Stimulated activated naive CD8-positive, alpha-beta T cell treated with anti-CD3 and anti-CD28 coated beads, Interleukin-15, amount 100 ng/mL, for 72 hours (primary cell): ENCODE results near the gene KRTAP4-16.
"Not testable (repeated sequence)": the region's sequence is repeated elsewhere in the genome, so short reads cannot be mapped to it uniquely, and the experiment has no call there.

ENCODE experiments used
- ATAC-seq: fragments of 150-1000 bp; cut with Tn5 transposase; 2 replicates; pipeline ENCODE4 v1.10.0; 2021; ENCODE audit warnings: mild to moderate bottlenecking, moderate library complexity
- DNase-seq, 2 donors: peaks; one replicate each; pipeline ENCODE4 v3.0.0; 2021 to 2022
- H3K27ac Mint-ChIP-seq, 2 donors: one replicate each; pipeline ENCODE4 v1.8.0; 2022; ENCODE audit warnings: mild to moderate bottlenecking in 2 of 2, mixed read lengths in 2 of 2, moderate library complexity in 2 of 2
- H3K27me3 Mint-ChIP-seq: one replicate; pipeline ENCODE4 v1.8.0; 2022; ENCODE audit warnings: mixed read lengths
- H3K4me1 Mint-ChIP-seq: one replicate; pipeline ENCODE4 v1.8.0; 2022; ENCODE audit warnings: mild to moderate bottlenecking, mixed read lengths
- H3K4me3 Mint-ChIP-seq, 2 donors: one replicate each; pipeline ENCODE4 v1.8.0; 2022; ENCODE audit warnings: mild to moderate bottlenecking in 2 of 2, mixed read lengths in 2 of 2, moderate library complexity in 1 of 2
- H3K9me3 Mint-ChIP-seq, 2 donors: one replicate each; pipeline ENCODE4 v1.8.0; 2022; ENCODE audit warnings: mixed read lengths in 2 of 2

Gene KRTAP4-16

DNA sequence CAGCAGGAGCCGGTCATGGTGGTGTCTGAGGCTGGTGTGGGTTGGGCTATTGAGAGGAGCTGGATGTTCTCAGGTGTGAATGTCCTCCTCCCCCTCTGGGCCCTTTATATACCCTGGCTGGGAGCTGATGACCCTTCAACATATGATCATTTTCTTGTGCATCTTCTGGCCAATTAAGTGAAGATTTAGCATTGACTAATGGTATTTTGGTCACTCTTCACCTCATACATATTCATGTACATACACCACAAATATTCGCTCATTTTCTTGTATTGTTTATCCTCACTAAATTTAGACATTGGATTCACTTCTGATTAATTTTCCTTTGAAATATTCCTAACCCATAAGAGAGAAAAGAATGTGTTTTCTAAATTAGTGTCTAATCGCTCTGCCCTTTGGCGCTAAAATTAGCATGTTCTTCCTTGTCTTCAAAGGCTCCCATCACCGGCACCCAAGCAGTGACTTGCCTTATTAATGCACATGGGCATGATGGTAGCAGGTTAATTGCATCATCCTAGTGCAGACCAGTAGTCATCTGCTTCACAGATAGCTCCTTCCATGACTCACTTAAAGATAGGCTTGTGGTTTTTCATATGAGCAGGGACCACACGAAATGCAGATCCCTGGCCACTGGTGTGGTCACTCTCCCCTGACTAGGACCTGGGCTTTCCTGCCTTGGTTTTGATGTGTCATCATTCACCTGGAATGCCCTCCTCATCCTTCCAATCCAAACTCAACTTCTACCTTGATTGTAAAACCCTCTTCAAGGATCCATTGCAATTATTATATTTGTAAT lies 36.0 kb downstream of the KRTAP4-16 start, which contains the start of gene KRTAP2-4:
KRTAP2-4 (minus strand) TSS at position 51 of the 796 bp plus-strand sequence; CDS start at position 17, 34 bp downstream.
- no peak for DNase-seq
- ATAC-seq, result peak; percentile 56
- peaks cover 3% of the 10 kb centered on the region for H3K27me3 Mint-ChIP-seq

DNA sequence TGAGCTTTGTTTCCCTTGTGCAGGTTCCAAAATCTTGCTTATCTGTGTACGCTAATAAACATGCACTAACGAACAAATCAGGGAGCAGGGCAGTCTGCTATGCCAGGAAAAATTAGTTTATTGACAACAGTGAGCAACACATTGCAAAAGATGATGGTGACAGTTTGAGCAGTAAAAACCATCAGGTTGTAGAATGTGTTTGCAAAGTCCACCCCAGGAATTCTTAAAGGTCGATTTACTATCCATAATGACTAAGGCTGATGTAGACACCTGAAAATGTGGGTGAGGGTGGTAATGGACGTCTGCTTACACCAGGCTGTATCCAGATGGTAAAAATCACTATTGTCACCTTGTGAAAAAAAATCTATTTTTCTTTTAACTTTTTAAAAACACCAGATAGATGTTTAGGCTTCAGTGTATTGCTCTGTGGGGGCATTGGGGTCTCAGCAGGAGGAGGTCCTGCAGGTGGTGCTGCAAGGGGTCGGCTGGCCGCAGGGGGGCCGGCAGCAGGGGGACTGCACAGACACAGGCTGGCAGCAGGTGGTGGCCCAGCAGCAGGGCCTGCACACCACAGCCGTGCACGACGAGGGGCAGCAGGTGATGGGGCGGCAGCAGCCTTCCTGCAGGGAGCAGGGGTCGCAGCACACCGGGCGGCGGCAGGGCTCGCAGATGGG lies 36.9 kb downstream of the KRTAP4-16 start:
- H3K27ac Mint-ChIP-seq, H3K4me1 Mint-ChIP-seq, H3K9me3 Mint-ChIP-seq, ATAC-seq, DNase-seq, H3K4me3 Mint-ChIP-seq: not testable (repeated sequence)
- H3K27me3 Mint-ChIP-seq, result peaks cover 11% of the 10 kb centered on the region

More for the DNA sequence above, 36.0 kb downstream of the KRTAP4-16 start, which contains the start of gene KRTAP2-4:
- H3K4me1 Mint-ChIP-seq, result peaks cover 6% of the 10 kb centered on the region
- H3K27ac Mint-ChIP-seq, result peak within 1 kb of the TSS in 1 of 2 donors; percentile 68
- H3K9me3 Mint-ChIP-seq, result no peaks in the 10 kb centered on the region
- no peak within 1 kb of the TSS for H3K4me3 Mint-ChIP-seq

DNA sequence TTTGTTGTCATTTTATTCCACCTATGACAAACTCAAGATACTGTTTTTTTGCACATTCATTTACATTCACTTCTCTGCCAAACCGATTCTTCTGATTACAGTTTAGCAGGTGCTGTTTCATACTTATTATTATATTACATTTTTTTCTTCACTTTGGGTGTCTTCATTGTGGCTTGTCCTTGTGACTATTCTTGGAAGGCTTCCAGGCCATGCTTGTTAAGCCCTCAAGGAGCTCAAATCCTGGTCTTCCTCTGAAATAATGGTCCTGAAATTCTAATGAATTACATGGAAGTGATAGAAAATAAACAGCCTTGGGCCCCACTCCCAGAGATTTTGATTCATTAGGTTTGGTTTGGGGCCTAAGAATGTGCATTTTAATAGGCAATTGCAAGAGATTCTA lies 37.7 kb downstream of the KRTAP4-16 start:
- Mint-ChIP-seq H3K9me3 (no peaks in the 10 kb centered on the region), H3K27ac (no peak overlapping the region), H3K27me3 (peaks cover 20% of the 10 kb centered on the region), H3K4me3 (no peak overlapping the region), H3K4me1 (peaks cover 6% of the 10 kb centered on the region)
- DNase-seq, result no peak
- ATAC-seq, result no peak

DNA sequence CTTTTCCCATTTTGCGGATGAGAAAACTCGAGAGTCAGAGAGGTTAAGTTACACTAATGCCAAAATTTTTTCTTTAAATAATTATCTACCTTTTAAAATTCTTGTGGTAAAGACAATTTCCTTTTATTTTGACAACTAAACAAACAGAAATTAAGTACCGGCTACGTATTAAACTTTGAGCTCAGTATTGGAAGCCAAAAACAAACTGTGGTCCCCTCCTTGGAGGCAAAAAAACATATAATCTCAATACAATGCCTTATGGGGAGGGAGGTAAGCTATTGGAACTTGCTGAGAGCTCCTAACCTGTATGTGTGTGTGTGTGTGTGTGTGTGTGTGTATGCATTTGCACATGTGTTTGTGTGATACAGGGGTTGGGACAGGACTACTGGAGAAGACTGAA lies 38.6 kb downstream of the KRTAP4-16 start:
- Mint-ChIP-seq H3K4me3 (no peak overlapping the region), H3K27ac (no peak overlapping the region), H3K27me3 (peaks cover 28% of the 10 kb centered on the region)

DNA sequence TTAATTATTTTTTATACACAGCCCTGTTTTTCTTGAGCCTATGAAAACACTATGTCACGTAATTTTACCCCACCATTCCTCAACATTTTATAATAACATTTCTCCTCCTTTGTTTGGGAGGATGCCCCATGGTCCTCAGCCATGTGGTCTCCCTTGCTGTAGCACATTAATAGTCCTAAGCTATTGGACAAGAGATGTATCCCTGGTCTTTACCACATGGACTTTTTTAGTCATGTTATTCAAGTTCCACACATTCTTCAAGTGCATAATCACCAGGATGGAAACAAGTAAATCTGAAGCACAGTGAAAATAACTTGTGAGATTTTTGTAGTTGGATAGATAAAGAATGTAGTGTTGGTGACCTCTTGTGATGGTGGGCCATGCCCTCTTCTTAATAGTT lies 40.0 kb downstream of the KRTAP4-16 start:
- Mint-ChIP-seq H3K4me3 (no peak overlapping the region), H3K9me3 (peaks cover 5 to 6% of the 10 kb centered on the region in 2 donors), H3K27me3 (peaks cover 30% of the 10 kb centered on the region), H3K4me1 (peaks cover 6% of the 10 kb centered on the region), H3K27ac (no peak overlapping the region)
- DNase-seq, result no peak
- no peak for ATAC-seq

More for the DNA sequence above, 38.6 kb downstream of the KRTAP4-16 start:
- ATAC-seq, result no peak
- Mint-ChIP-seq H3K9me3 (no peaks in the 10 kb centered on the region), H3K4me1 (peaks cover 6% of the 10 kb centered on the region)
- no peak for DNase-seq

DNA sequence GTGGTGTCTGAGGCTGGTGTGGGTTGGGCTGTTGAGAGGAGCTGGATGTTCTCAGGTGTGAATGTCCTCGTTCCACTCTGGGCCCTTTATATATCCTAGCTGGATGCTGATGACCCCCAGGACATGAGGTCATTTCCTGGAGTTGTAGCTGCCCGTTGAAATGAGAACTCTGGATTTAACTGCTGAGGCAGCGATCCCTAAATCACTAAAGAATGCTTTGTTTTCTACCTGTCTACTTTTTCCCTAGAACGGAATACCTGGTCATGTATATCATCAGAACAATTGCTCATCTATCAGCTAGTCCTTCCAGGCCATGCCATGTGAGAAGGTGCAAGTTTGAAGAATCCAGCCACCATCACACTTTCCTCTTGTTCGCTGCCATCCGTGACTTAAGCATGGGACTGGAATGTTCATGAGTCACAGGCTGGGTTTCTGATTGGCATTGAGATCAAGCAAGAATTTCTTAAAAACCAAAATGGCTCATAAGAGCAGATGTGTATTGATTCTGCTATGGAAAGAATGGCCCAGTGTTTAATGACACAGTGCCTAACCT lies 41.9 kb downstream of the KRTAP4-16 start, which contains the start of gene KRTAP2-3:
KRTAP2-3 (minus strand) TSS at position 63 of the 553 bp plus-strand sequence. CDS start 64 bp downstream, outside the sequence.
- Mint-ChIP-seq H3K27ac (no peak within 1 kb of the TSS), H3K4me1 (no peaks in the 10 kb centered on the region), H3K4me3 (no peak within 1 kb of the TSS), H3K27me3 (peaks cover 30% of the 10 kb centered on the region), H3K9me3 (peaks cover 5 to 6% of the 10 kb centered on the region in 2 donors)
- DNase-seq (no peak), ATAC-seq (no peak)

DNA sequence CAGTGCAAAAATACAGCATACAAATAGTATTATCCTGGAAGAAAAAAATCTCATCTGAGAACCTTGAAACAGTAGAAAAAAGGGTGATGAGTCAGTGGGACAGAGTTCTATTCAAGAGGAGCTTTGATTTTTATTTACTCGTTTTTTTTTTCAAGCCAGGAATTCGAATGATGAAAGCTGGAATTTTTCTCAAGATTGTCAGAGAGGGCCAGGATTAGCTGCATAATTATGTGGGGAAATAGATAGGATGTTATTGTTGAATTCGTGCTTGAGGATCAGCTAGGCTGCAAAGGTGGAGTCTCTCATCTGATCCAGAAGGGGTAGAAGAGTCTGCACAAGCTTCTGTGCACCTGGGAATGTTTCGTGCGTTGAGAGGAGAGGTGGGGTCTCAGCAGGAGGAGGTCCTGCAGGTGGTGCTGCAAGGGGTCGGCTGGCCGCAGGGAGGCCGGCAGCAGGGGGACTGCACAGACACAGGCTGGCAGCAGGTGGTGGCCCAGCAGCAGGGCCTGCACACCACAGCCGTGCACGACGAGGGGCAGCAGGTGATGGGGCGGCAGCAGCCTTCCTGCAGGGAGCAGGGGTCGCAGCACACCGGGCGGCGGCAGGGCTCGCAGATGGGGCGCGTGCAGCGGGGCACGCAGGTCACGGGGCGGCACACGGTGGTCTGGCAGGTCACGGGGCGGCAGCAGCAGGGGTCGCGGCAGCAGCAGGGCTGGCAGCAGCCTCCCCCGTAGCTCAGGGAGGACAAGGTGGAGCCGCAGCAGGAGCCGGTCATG lies 42.5 kb downstream of the KRTAP4-16 start:
- DNase-seq, H3K4me1 Mint-ChIP-seq, H3K27ac Mint-ChIP-seq, ATAC-seq, H3K4me3 Mint-ChIP-seq, H3K9me3 Mint-ChIP-seq: not testable (repeated sequence)
- peaks cover 30% of the 10 kb centered on the region for H3K27me3 Mint-ChIP-seq

DNA sequence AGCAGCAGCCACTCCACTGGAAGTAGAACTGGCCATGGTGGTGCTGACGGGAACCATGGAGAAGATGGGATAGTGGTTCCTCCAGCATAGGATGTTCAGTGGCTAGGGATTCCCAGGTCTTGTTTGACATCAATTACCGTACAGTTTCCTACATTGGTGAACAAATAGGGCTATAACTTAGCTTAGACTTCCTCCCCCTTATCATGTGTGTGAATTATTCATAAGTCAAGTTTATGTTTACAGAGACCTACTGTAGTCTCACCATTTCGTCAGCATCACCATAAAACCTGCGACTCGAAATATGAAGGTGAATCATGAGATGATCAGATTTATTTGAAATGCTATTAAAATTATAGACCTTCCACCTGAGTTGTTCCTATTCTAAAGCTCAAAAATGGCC lies 43.3 kb downstream of the KRTAP4-16 start:
- no peak for DNase-seq
- Mint-ChIP-seq H3K4me3 (no peak overlapping the region), H3K9me3 (peaks cover 5 to 6% of the 10 kb centered on the region in 2 donors)

DNA sequence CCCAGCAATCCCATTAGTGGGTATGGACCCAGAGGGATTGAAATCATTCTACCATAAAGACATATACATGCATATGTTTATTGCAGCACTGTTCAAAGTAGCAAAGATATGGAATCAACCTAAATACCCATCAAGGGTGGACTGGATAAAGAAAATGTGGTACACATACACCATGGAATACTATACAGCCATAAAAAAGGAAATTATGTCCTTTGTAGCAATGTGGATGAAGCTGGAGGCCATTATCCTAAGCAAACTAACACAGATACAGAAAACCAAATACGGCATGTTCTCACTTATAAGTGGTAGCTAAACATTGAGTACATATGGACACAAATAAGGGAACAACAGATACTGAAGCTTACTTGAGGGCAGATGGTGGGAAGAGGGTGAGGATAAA lies 44.5 kb downstream of the KRTAP4-16 start:
- DNase-seq (no peak), ATAC-seq (no peak)
- Mint-ChIP-seq H3K27me3 (peaks cover 30% of the 10 kb centered on the region), H3K9me3 (peaks cover 5 to 6% of the 10 kb centered on the region in 2 donors), H3K27ac (no peak overlapping the region), H3K4me1 (no peaks in the 10 kb centered on the region), H3K4me3 (no peak overlapping the region)

More for the DNA sequence above, 43.3 kb downstream of the KRTAP4-16 start:
- ATAC-seq, result no peak
- H3K27me3 Mint-ChIP-seq, result peaks cover 30% of the 10 kb centered on the region
- no peaks in the 10 kb centered on the region for H3K4me1 Mint-ChIP-seq
- no peak overlapping the region for H3K27ac Mint-ChIP-seq

DNA sequence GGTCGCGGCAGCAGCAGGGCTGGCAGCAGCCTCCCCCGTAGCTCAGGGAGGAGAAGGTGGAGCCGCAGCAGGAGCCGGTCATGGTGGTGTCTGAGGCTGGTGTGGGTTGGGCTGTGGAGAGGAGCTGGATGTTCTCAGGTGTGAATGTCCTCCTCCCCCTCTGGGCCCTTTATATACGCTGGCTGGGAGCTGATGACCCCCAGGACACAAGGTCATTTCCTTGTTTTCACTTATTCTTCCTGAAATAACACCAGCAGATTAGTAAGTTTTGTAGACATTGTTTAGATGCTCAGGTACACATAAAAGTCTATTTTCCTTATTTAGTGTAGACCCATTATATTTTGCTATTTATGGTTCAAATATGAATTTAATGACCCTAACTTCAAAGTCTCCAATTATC lies 46.9 kb downstream of the KRTAP4-16 start, which contains the start of gene KRTAP2-2:
KRTAP2-2 (minus strand) TSS at position 101 of the 400 bp plus-strand sequence; CDS start at position 82, 19 bp downstream.
- peaks cover 25% of the 10 kb centered on the region for H3K27me3 Mint-ChIP-seq
- not testable (repeated sequence) for H3K4me3 Mint-ChIP-seq, H3K4me1 Mint-ChIP-seq, DNase-seq, H3K27ac Mint-ChIP-seq, ATAC-seq, H3K9me3 Mint-ChIP-seq

DNA sequence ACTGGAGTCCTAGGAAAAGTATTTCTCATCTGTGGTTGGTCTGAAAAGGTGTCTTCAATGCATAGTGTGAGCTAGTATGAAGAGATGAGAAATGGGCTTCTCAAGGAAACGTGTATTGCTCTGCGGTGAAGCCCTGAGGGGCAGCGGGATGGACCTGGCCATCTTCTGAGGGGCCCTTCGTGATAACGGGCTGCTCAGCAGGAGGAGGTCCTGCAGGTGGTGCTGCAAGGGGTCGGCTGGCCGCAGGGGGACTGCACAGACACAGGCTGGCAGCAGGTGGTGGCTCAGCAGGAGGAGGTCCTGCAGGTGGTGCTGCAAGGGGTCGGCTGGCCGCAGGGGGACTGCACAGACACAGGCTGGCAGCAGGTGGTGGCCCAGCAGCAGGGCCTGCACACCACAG lies 47.5 kb downstream of the KRTAP4-16 start:
- not testable (repeated sequence) for H3K4me1 Mint-ChIP-seq, ATAC-seq, H3K27ac Mint-ChIP-seq, H3K9me3 Mint-ChIP-seq, DNase-seq, H3K4me3 Mint-ChIP-seq
- H3K27me3 Mint-ChIP-seq, result peaks cover 22% of the 10 kb centered on the region

DNA sequence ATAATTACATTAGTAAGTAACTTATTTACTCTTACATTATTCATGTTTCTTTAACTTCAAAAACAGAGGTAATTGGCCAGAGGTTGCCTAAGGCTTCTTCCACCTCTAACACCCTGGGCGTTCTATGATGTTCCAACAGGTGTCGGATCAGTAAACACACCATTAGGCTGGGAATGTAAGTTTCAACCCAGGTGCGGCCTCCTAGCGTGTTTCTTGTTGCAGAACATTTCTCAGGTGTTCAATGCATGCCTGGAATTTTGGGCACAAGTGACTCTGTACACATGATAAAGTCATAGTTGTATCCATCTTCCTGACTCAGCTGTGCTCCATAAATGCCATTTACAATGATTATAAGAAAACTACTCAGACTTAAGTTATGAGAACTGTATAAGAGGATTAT lies 48.0 kb downstream of the KRTAP4-16 start:
- Mint-ChIP-seq H3K27ac (no peak overlapping the region), H3K27me3 (peaks cover 17% of the 10 kb centered on the region), H3K4me1 (no peaks in the 10 kb centered on the region), H3K9me3 (peaks cover 5 to 6% of the 10 kb centered on the region in 2 donors), H3K4me3 (no peak overlapping the region)
- DNase-seq (no peak), ATAC-seq (no peak)

DNA sequence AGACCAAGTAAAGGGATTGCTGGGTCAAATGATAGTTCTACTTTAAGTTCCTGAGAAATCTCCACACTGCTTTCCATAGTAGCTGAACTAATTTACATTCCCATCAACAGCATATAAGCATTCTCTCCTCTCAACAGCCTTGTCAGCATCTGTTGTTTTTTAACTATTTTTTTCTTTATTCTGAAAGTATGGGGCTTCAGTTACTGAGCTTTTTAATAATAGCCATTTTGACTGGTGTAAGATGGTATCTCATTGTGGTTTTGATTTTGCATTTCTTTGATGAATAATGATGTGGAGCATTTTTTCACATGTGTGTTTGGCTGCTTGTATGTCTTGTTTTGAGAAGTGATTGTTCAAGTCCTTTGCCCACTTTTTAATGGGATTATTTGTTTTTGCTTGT lies 49.4 kb downstream of the KRTAP4-16 start:
- peaks cover 20% of the 10 kb centered on the region for H3K27me3 Mint-ChIP-seq
- H3K9me3 Mint-ChIP-seq, result peaks cover 2 to 4% of the 10 kb centered on the region in 2 donors
- no peak overlapping the region for H3K27ac Mint-ChIP-seq
- no peak overlapping the region for H3K4me3 Mint-ChIP-seq
- H3K4me1 Mint-ChIP-seq, result no peaks in the 10 kb centered on the region
- DNase-seq (no peak), ATAC-seq (no peak)
